ENCODE measurements around the gene DOCK8. TPM values are rescaled to one million over a fixed set of nuclear protein-coding genes. Genes with fewer than 3 reads are reported as not detected.

DOCK8 gene
- total RNA-seq, 1 experiment from 2014 or later, result 0.37 TPM

GRCh38 chr9:324971-325370, 110.3 kb downstream of the DOCK8 start:
- Histone ChIP-seq H3K9me2 (ENCODE audit: insufficient read depth) (no peaks in the 10 kb centered on the region), H3K9me3 (ENCODE audit: control insufficient read depth in 1 of 2, insufficient read depth in 1 of 2, low read depth in 1 of 2, low read length in 2 of 2) (no peaks in the 10 kb centered on the region), H4K20me1 (ENCODE audit: insufficient read depth) (no peaks in the 10 kb centered on the region), H3K79me2 (ENCODE audit: insufficient read depth, low read length) (no peaks in the 10 kb centered on the region), H3K36me3 (ENCODE audit: control insufficient read depth in 1 of 2, insufficient read depth in 2 of 2, low read length in 2 of 2) (no peaks in the 10 kb centered on the region), H3K27me3 (ENCODE audit: insufficient read depth, low read length) (peaks cover 14% of the 10 kb centered on the region), H3K4me3 (replicated peaks in 1 of 2; ENCODE audit: low read depth in 1 of 2, low read length in 2 of 2) (no peak overlapping the region), H3K9ac (ENCODE audit: low read length) (no peak overlapping the region), H3K4me1 (ENCODE audit: control insufficient read depth in 1 of 2, insufficient read depth in 2 of 2, low read length in 2 of 2) (no peaks in the 10 kb centered on the region), H3K4me2 (ENCODE audit: low read length) (no peak overlapping the region), H2AFZ (ENCODE audit: low read depth, low read length, poor library complexity, severe bottlenecking) (no peak overlapping the region), H3K27ac (ENCODE audit: low read depth, low read length) (no peak overlapping the region)
- ATAC-seq (no peak), DNase-seq (ENCODE audit: low read depth, low spot score) (no peak)
- intact Hi-C loops (cut with micrococcal nuclease), result no loop called here
- RAD21 ChIA-PET (ENCODE audit: low non-redundant PET in 1 of 2, low total read pairs in 2 of 2, uncharacterized antibody in 2 of 2, unreplicated experiment in 2 of 2), result no interaction called here
- POLR2A ChIA-PET, result no interaction called here
- TF ChIP-seq CBX3 (IDR thresholded peaks at IDR 0.05; ENCODE audit: low read depth) (no peak), FOSL1 (IDR thresholded peaks at IDR 0.05; ENCODE audit: low read depth) (no peak), SRF (IDR thresholded peaks at IDR 0.05; ENCODE audit: low read depth) (no peak), ZBTB33 (IDR thresholded peaks at IDR 0.05; ENCODE audit: extremely low read depth, insufficient replicate concordance, low read length) (no peak), REST (IDR thresholded peaks at IDR 0.05; ENCODE audit: low read depth) (no peak), EGR1 (IDR thresholded peaks at IDR 0.05; ENCODE audit: low read depth) (no peak), RAD21 (IDR thresholded peaks at IDR 0.05; ENCODE audit: low read depth) (no peak), TCF7L2 (IDR thresholded peaks at IDR 0.05; ENCODE audit: borderline replicate concordance, extremely low read depth, insufficient read depth, insufficient read length) (no peak), EZH2 (IDR thresholded peaks at IDR 0.05) (no peak), ELF1 (IDR thresholded peaks at IDR 0.05; ENCODE audit: borderline replicate concordance, low read depth) (no peak), ATF3 (IDR thresholded peaks at IDR 0.05) (no peak), CEBPB (IDR thresholded peaks at IDR 0.05; ENCODE audit: low read depth) (no peak), ZNF274 (IDR thresholded peaks at IDR 0.05; ENCODE audit: low read depth, low read length) (no peak), JUND (IDR thresholded peaks at IDR 0.05) (no peak)
- TF ChIP-seq, protein P1, sequence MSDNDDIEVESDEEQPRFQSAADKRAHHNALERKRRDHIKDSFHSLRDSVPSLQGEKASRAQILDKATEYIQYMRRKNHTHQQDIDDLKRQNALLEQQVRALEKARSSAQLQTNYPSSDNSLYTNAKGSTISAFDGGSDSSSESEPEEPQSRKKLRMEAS (IDR thresholded peaks at IDR 0.05), result no peak
- CTCF ChIA-PET, result no interaction called here
- BruUV-seq (replicated peaks), result no TSS peak

Data from HCT116 (cell line).